Measurements from ENCODE around the gene SEZ6. TPM values are rescaled to one million over a fixed set of nuclear protein-coding genes. Genes with fewer than 3 reads are reported as not detected.

The SEZ6 gene
- total and polyA plus RNA-seq, 4 experiments from 2014 or later = 0.41 to 0.81 TPM; not detected in 2

- Mint-ChIP-seq H3K4me1 (peaks cover 0 to 6% (median 4%) of the 10 kb centered on the region in 4 donors), H3K9me3 (no peaks in the 10 kb centered on the region), H3K4me3 (no peak overlapping the region), H3K36me3 (peaks cover 62 to 92% of the 10 kb centered on the region in 2 donors), H3K27me3 (no peaks in the 10 kb centered on the region), H3K27ac (peak overlapping the region in 6 of 7 donors; percentile 70 to 91 (median 82))
- POLR2A ChIA-PET (ENCODE audit: partially characterized antibody) = interaction anchor here (1.0 to 4.0 kb wide), 6 partner anchors 12 to 189 kb away, joined by 3 to 21 read pairs (median 4); partner anchors contain the start of genes FLOT2 and PHF12
- H3K36me3 ChIP-seq (ENCODE audit: insufficient read depth, low read length) = peaks cover 89% of the 10 kb centered on the region
- CTCF ChIA-PET (ENCODE audit: partially characterized antibody) = interaction anchor here (0.7 to 5.8 kb wide), 24 partner anchors 9 to 189 kb away, joined by 3 to 78 read pairs (median 5); partner anchors contain the start of genes DHRS13, FAM222B, FLOT2 and TLCD1
- DNase-seq = peak; percentile 40 to 59 (median 45)
- no peaks in the 10 kb centered on the region for H3K27me3 ChIP-seq (ENCODE audit: insufficient read depth, low read length)
- intact Hi-C loops (cut with micrococcal nuclease) = loop anchor here (1.0 kb wide), 4 partner anchors 13 to 189 kb away; partner anchors contain the start of gene DHRS13
- no peak overlapping the region for H3K27ac ChIP-seq (ENCODE audit: low read depth, low read length)
- H3K4me3 ChIP-seq (ENCODE audit: low read length in 2 of 2) = no peak overlapping the region
- H3K4me1 ChIP-seq (ENCODE audit: insufficient read depth, low read length) = no peaks in the 10 kb centered on the region
- no peaks in the 10 kb centered on the region for H3K9me3 ChIP-seq (ENCODE audit: control insufficient read depth in 1 of 2, low read length in 2 of 2)
These were observed 89.4 kb downstream of the SEZ6 start for GRCh38 chr17:28916302-28916934.

GRCh38 chr17:28912938-28913333 is 92.9 kb downstream of the SEZ6 start:
- no peaks in the 10 kb centered on the region for H3K27me3 ChIP-seq (ENCODE audit: insufficient read depth, low read length)
- H3K27ac ChIP-seq (ENCODE audit: low read depth, low read length) = no peak overlapping the region
- no peaks in the 10 kb centered on the region for H3K9me3 ChIP-seq (ENCODE audit: control insufficient read depth in 1 of 2, low read length in 2 of 2)
- Mint-ChIP-seq H3K27ac (peak overlapping the region in 3 of 7 donors; percentile 48 to 78 (median 65)), H3K4me1 (peaks cover 0 to 4% (median 4%) of the 10 kb centered on the region in 4 donors), H3K4me3 (no peak overlapping the region), H3K27me3 (no peaks in the 10 kb centered on the region), H3K36me3 (peaks cover 74 to 89% of the 10 kb centered on the region in 2 donors), H3K9me3 (no peaks in the 10 kb centered on the region)
- POLR2A ChIA-PET (ENCODE audit: partially characterized antibody) = interaction anchor here (0.8 to 1.7 kb wide), 2 partner anchors 9 to 10 kb away, joined by 3 to 6 read pairs; partner anchors contain the start of gene DHRS13
- DNase-seq = no peak
- no peak overlapping the region for H3K4me3 ChIP-seq (ENCODE audit: low read length in 2 of 2)
- CTCF ChIA-PET (ENCODE audit: partially characterized antibody) = interaction anchor here (0.8 to 2.4 kb wide), 7 partner anchors 9 to 150 kb away, joined by 3 to 7 read pairs (median 4); no protein-coding TSS in a partner anchor
- intact Hi-C loops (cut with micrococcal nuclease) = no loop called here
- H3K36me3 ChIP-seq (ENCODE audit: insufficient read depth, low read length) = peaks cover 95% of the 10 kb centered on the region
- H3K4me1 ChIP-seq (ENCODE audit: insufficient read depth, low read length) = no peaks in the 10 kb centered on the region

GRCh38 chr17:28912281-28912937 is 93.4 kb downstream of the SEZ6 start:
- H3K4me3 Mint-ChIP-seq = no peak overlapping the region
- POLR2A ChIA-PET (ENCODE audit: partially characterized antibody) = interaction anchor here (0.8 to 7.3 kb wide), 7 partner anchors 8 to 39 kb away, joined by 3 to 45 read pairs (median 3); partner anchors contain the start of genes DHRS13, FLOT2 and PHF12
- peaks cover 0 to 4% (median 4%) of the 10 kb centered on the region in 4 donors for H3K4me1 Mint-ChIP-seq
- CTCF ChIA-PET (ENCODE audit: partially characterized antibody) = interaction anchor here (0.8 to 2.4 kb wide), 7 partner anchors 9 to 149 kb away, joined by 3 to 7 read pairs (median 4); no protein-coding TSS in a partner anchor
- intact Hi-C loops (cut with micrococcal nuclease) = no loop called here
- DNase-seq = peak in 1 of 5 donors; percentile 9
- Histone ChIP-seq H3K4me1 (ENCODE audit: insufficient read depth, low read length) (no peaks in the 10 kb centered on the region), H3K9me3 (ENCODE audit: control insufficient read depth in 1 of 2, low read length in 2 of 2) (no peaks in the 10 kb centered on the region), H3K27ac (ENCODE audit: low read depth, low read length) (no peak overlapping the region), H3K4me3 (ENCODE audit: low read length in 2 of 2) (no peak overlapping the region), H3K36me3 (ENCODE audit: insufficient read depth, low read length) (peaks cover 94% of the 10 kb centered on the region), H3K27me3 (ENCODE audit: insufficient read depth, low read length) (no peaks in the 10 kb centered on the region)
- peak overlapping the region in 5 of 7 donors; percentile 29 to 78 (median 60) for H3K27ac Mint-ChIP-seq
- H3K9me3 Mint-ChIP-seq = no peaks in the 10 kb centered on the region
- H3K36me3 Mint-ChIP-seq = peaks cover 75 to 89% of the 10 kb centered on the region in 2 donors
- H3K27me3 Mint-ChIP-seq = no peaks in the 10 kb centered on the region

DNA sequence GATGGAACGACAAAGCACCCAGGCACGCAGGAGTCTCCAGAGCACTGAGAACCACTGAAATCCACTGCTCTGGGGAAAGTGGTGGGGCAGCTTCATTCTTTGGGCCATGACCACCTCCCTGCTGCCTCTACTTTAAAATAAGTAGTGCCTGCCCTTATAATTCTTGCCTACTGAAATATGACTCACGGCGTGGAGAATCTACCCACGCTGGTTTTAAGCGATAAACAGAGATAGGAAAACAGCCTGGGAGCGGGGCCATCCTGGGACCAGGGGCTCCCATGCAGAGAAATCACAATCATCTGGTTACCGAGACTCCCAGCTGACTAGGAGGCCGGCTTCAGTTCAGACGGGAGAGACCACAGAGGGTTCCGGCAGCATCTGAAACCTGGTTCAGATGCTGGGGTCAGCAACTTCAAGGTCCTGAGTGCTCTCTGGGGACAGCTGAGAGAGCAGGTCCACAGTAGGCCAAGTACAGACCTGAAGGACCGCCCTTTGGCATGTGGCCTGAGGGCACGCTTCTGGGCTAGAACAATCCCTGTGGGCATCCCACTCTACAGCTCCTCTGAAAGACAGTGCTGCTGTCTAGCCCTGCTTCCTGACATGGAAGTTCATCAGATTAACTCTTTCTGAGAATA is 94.3 kb downstream of the SEZ6 start:
- H3K9me3 ChIP-seq (ENCODE audit: control insufficient read depth in 1 of 2, low read length in 2 of 2) = no peaks in the 10 kb centered on the region
- peaks cover 0 to 4% (median 3%) of the 10 kb centered on the region in 4 donors for H3K4me1 Mint-ChIP-seq
- no peaks in the 10 kb centered on the region for H3K27me3 ChIP-seq (ENCODE audit: insufficient read depth, low read length)
- peak overlapping the region in 1 of 7 donors; percentile 76 for H3K27ac Mint-ChIP-seq
- no peak for DNase-seq
- peaks cover 77 to 89% of the 10 kb centered on the region in 2 donors for H3K36me3 Mint-ChIP-seq
- ChIA-PET POLR2A (ENCODE audit: partially characterized antibody) (interaction anchor here (0.8 to 7.3 kb wide), 6 partner anchors 10 to 40 kb away, joined by 3 to 45 read pairs (median 3); partner anchors contain the start of genes FLOT2 and PHF12), CTCF (ENCODE audit: partially characterized antibody) (interaction anchor here (1.1 to 4.7 kb wide), 7 partner anchors 8 to 148 kb away, joined by 3 to 31 read pairs (median 4); no protein-coding TSS in a partner anchor)
- H3K27me3 Mint-ChIP-seq = no peaks in the 10 kb centered on the region
- no peak overlapping the region for H3K4me3 ChIP-seq (ENCODE audit: low read length in 2 of 2)
- no peak overlapping the region for H3K4me3 Mint-ChIP-seq
- intact Hi-C loops (cut with micrococcal nuclease) = no loop called here
- no peaks in the 10 kb centered on the region for H3K9me3 Mint-ChIP-seq
- no peaks in the 10 kb centered on the region for H3K4me1 ChIP-seq (ENCODE audit: insufficient read depth, low read length)
- H3K27ac ChIP-seq (ENCODE audit: low read depth, low read length) = no peak overlapping the region
- peaks cover 94% of the 10 kb centered on the region for H3K36me3 ChIP-seq (ENCODE audit: insufficient read depth, low read length)

- POLR2A ChIA-PET (ENCODE audit: partially characterized antibody) = interaction anchor here (0.7 to 7.3 kb wide), 3 partner anchors 13 to 81 kb away, joined by 3 to 45 read pairs (median 5); partner anchors contain the start of genes FLOT2 and PHF12
- Mint-ChIP-seq H3K36me3 (peaks cover 73 to 85% of the 10 kb centered on the region in 2 donors), H3K27ac (no peak overlapping the region), H3K4me1 (no peaks in the 10 kb centered on the region), H3K9me3 (no peaks in the 10 kb centered on the region), H3K27me3 (no peaks in the 10 kb centered on the region), H3K4me3 (no peak overlapping the region)
- Histone ChIP-seq H3K36me3 (ENCODE audit: insufficient read depth, low read length) (peaks cover 92% of the 10 kb centered on the region), H3K9me3 (ENCODE audit: control insufficient read depth in 1 of 2, low read length in 2 of 2) (no peaks in the 10 kb centered on the region), H3K27ac (ENCODE audit: low read depth, low read length) (no peak overlapping the region), H3K4me1 (ENCODE audit: insufficient read depth, low read length) (no peaks in the 10 kb centered on the region), H3K27me3 (ENCODE audit: insufficient read depth, low read length) (no peaks in the 10 kb centered on the region), H3K4me3 (ENCODE audit: low read length in 2 of 2) (no peak overlapping the region)
- CTCF ChIA-PET (ENCODE audit: partially characterized antibody) = interaction anchor here (0.5 to 4.7 kb wide), 8 partner anchors 9 to 147 kb away, joined by 3 to 31 read pairs (median 3); no protein-coding TSS in a partner anchor
- DNase-seq = no peak
- intact Hi-C loops (cut with micrococcal nuclease) = no loop called here
These were observed 95.3 kb downstream of the SEZ6 start for GRCh38 chr17:28910534-28910933.

DNA sequence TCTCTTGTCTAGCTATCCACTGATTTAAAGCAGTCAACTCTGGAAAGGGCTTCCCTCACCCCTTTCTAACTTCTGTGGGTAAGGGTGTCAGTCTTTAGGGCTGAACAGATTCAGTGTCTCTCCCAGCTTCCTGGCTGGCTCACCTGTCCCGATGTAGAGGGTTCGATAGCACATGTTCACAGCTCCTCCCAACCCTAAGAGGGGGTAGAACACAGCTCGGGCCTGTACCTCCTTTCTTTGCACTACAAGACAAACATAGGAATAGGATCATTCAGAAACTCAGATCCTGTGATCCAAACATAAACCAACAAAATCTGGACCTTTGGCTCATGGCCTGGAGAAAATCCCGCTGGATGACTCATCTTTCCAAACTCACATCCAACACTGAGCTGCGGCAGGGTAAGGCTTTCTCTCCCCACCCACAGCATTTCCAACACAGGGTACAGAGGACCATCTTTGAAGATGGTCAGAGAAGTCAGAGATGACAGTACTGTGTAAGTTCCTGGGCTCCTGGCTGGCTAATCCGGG is 97.1 kb downstream of the SEZ6 start:
- no peak for DNase-seq
- Histone ChIP-seq H3K4me1 (ENCODE audit: insufficient read depth, low read length) (no peaks in the 10 kb centered on the region), H3K27ac (ENCODE audit: low read depth, low read length) (no peak overlapping the region), H3K27me3 (ENCODE audit: insufficient read depth, low read length) (no peaks in the 10 kb centered on the region), H3K4me3 (ENCODE audit: low read length in 2 of 2) (no peak overlapping the region), H3K36me3 (ENCODE audit: insufficient read depth, low read length) (peaks cover 76% of the 10 kb centered on the region), H3K9me3 (ENCODE audit: control insufficient read depth in 1 of 2, low read length in 2 of 2) (no peaks in the 10 kb centered on the region)
- POLR2A ChIA-PET (ENCODE audit: partially characterized antibody) = interaction anchor here (2.0 to 7.3 kb wide), 2 partner anchors 12 to 17 kb away, joined by 10 to 45 read pairs; partner anchors contain the start of gene FLOT2
- CTCF ChIA-PET (ENCODE audit: partially characterized antibody) = interaction anchor here (1.2 to 4.7 kb wide), 7 partner anchors 8 to 182 kb away, joined by 4 to 31 read pairs (median 8); partner anchors contain the start of gene TLCD1
- Mint-ChIP-seq H3K36me3 (peaks cover 60 to 78% of the 10 kb centered on the region in 2 donors), H3K4me1 (peaks cover 0 to 5% (median 1%) of the 10 kb centered on the region in 4 donors), H3K4me3 (peak overlapping the region in 1 of 8 donors; percentile 38), H3K9me3 (no peaks in the 10 kb centered on the region), H3K27ac (peak overlapping the region in 3 of 7 donors; percentile 15 to 55 (median 42)), H3K27me3 (no peaks in the 10 kb centered on the region)
- intact Hi-C loops (cut with micrococcal nuclease) = no loop called here

Measured in CD4-positive, alpha-beta memory T cell (primary cell).